Measurements from ENCODE around the gene ZNF525.
"Not testable (repeated sequence)": the region's sequence is repeated elsewhere in the genome, so short reads cannot be mapped to it uniquely, and the experiment has no call there.

The ZNF525 gene
- total RNA-seq: 38.1 to 52.0 reads per million in 2 experiments

- peak; percentile 97 for DNase-seq (ENCODE audit: low read depth)
Measured at GRCh38 chr19:53365134-53365898, at the start of gene ZNF525. TSS of gene ZNF525 (plus strand) at chr19:53365705. CDS start at chr19:53372282, 6,577 bp downstream.

DNA sequence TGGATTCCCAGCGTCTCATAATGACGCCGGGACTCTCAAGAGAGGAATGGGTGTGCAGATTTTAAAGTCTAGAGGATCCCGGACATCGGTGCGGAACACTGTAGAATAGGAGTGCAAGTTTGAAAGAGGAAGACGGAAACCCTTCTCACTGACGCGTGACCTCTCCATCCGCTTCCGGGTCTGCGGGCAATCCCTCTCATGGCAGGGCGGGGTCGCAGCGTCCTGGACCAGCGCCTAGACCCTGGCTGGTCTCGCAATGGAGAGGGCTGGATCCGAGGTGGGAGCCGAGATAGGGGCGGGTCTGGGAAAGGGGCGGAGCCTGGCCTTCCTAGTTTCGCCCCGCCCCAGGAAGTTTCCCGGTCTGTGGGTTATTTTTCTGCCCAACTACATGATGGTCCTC, 36.5 kb upstream of the ZNF525 start:
- DNase-seq (ENCODE audit: low read depth): no peak

- no peak for DNase-seq (ENCODE audit: low read depth)
Measured at GRCh38 chr19:53332484-53332883, 33.0 kb upstream of the ZNF525 start.

DNA sequence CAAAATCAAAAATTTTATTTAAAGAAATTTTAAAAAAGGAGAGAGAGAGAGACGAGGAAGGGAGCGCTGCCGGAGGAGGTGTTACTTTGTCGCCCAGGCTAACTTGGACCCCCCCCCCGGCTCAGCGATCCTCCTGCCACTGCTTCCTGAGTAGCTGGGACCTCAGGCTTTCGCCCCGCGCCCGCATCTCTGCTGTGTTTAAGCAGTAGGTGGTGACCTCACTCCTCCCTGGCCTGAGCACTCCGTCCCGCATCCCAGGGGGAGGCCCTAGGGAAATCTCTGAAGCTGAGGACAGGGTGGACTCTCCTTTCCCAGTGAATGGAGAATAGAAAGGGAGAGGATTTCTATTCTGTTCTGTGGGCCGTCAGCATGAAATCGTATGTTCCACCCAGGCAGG, 32.4 kb upstream of the ZNF525 start:
- peak; percentile 3 for DNase-seq (ENCODE audit: low read depth)

DNA sequence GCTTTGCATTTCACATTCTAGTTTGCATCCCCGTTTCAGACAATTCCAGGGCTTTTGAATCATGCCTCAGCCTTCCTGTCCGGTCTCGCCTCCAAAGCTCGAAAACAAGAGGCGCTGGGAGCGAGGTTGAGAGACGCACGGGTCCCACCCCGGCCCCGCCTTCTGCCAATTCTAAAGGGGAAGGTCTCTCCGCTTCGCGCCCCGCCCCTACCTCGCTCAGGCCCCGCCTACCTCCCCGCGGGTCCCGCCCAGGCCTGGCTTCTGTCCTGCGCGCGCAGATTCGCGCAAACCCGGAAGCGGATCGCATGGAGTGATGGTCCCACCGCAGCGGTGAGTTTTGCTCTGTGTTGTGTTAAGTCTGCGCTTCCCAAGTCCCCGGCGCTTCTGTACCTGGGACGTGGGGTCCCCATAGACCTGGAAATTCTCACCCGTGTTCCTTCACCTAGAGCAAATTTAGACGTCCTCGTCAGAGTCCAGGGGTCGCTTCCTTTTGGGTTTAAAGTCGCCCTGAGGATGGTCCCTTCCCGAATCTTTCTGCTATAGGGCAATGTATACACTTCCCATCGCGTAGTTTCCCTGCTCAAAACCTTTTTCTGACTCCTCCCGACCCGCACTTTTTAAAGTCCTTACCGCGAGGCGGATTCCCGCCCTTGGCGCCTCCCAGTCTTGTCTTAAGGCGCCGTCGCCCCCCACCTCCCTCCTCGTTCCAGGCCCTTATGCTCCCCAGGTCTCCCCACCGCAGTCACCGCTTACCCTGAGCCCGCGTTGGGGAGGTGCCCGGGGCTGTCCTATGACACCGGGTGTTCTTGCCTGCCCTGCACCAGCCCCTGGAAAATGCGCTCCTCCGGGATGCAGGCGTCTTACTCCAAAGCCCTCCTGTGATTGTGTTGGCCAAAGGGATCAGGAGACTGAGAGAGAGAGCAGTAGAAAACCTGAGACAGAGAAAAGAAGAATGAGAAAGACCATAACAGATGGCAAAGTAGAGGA, 31.7 kb upstream of the ZNF525 start, which contains the start of gene ZNF845:
Gene ZNF845 (plus strand): TSS at position 287 of the 987 bp plus-strand sequence. CDS start 7,559 bp downstream, outside the sequence.
- peak; percentile 93 for DNase-seq (ENCODE audit: low read depth)

GRCh38 chr19:53344403-53344802, 21.1 kb upstream of the ZNF525 start:
- not testable (repeated sequence) for DNase-seq (ENCODE audit: low read depth)

- no peak for DNase-seq (ENCODE audit: low read depth)
Measured at GRCh38 chr19:53355739-53356138, 9.8 kb upstream of the ZNF525 start.

- no peak for DNase-seq (ENCODE audit: low read depth)
Measured at GRCh38 chr19:53357821-53358581, 7.5 kb upstream of the ZNF525 start.

GRCh38 chr19:53360056-53360455, 5.4 kb upstream of the ZNF525 start:
- not testable (repeated sequence) for DNase-seq (ENCODE audit: low read depth)

- peak; percentile 26 for DNase-seq (ENCODE audit: low read depth)
Measured at GRCh38 chr19:53365899-53366493, 491 bp downstream of the ZNF525 start.

GRCh38 chr19:53372196-53372595, 6.7 kb downstream of the ZNF525 start:
- no peak for DNase-seq (ENCODE audit: low read depth)

GRCh38 chr19:53374288-53374687, 8.8 kb downstream of the ZNF525 start:
- no peak for DNase-seq (ENCODE audit: low read depth)

DNA sequence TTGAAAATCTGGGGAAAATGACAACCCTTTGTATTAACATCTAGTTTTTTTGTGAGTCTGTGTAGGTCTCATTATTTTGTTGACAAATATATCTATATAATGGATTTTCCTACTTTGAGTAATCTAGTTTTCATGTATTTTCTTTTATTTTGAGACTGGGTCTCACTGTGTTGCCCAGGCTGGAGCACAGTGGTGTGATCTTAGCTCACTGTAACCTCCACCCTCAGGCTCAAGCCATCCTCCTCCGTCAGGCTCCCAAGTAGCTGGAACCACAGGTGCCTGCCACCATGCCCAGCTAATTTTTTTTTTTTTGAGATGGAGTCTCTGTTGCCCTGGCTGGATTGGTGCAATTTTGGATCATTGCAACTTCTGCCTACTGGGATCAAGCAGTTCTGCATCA, 9.2 kb downstream of the ZNF525 start:
- DNase-seq (ENCODE audit: low read depth): no peak

DNA sequence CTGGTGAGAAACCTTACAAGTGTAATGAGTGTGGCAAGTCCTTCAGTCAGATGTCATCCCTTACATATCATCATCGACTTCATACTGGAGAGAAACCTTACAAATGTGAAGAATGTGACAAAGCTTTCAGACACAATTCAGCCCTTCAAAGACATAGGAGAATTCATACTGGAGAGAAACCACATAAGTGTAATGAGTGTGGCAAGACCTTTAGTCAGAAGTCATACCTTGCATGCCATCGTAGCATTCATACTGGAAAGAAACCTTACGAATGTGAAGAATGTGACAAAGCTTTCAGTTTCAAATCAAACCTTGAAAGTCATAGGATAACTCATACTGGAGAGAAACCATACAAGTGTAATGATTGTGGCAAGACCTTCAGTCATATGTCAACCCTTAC, 15.9 kb downstream of the ZNF525 start:
- DNase-seq (ENCODE audit: low read depth): no peak

- no peak for DNase-seq (ENCODE audit: low read depth)
Measured at GRCh38 chr19:53388168-53388567, 22.7 kb downstream of the ZNF525 start.

- DNase-seq (ENCODE audit: low read depth): no peak
Measured at GRCh38 chr19:53388904-53389303, 23.4 kb downstream of the ZNF525 start.

- no peak for DNase-seq (ENCODE audit: low read depth)
Measured at GRCh38 chr19:53389571-53389970, 24.1 kb downstream of the ZNF525 start.

DNA sequence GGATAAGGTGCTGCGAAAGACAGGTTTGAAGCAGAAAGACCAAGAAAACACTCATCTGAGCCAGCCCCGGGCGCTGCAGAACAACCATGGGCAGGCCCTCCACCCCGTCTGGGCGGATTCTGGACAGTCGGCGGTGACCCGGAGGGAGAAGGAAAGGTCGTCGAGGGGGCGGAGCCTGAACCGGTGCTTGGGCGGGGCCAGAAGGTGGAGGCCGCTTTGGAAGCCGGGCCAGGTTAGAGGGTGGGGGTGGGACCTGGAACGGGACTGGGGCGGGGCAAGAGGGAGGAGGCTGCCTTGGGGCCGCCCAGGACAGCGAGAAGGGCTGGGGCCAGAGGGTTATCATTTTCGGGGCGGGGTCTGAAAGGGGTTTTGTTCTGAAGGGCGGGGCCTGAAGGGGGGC, 24.5 kb downstream of the ZNF525 start:
- no peak for DNase-seq (ENCODE audit: low read depth)

DNA sequence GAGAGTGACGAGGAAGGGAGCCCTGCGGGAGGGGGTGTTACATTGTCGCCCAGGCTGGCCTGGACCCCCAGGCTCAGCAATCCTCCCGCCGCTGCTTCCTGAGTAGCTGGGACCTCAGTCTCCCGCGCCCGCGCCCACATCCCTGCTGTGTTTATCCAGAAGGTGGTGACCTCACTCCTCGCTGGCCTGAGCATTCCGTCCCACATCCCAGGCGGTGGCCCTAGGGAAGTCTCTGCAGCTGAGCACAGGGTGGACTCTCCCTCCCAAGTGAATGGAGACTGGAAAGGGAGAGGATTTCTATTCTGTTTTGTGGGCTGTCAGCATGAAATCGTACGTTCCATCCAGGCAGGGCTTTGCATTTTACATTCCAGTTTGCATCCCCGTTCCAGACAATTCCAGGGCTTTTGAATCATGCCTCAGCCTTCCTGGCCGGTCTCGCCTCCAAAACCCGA, 29.0 kb downstream of the ZNF525 start:
- no peak for DNase-seq (ENCODE audit: low read depth)

DNA sequence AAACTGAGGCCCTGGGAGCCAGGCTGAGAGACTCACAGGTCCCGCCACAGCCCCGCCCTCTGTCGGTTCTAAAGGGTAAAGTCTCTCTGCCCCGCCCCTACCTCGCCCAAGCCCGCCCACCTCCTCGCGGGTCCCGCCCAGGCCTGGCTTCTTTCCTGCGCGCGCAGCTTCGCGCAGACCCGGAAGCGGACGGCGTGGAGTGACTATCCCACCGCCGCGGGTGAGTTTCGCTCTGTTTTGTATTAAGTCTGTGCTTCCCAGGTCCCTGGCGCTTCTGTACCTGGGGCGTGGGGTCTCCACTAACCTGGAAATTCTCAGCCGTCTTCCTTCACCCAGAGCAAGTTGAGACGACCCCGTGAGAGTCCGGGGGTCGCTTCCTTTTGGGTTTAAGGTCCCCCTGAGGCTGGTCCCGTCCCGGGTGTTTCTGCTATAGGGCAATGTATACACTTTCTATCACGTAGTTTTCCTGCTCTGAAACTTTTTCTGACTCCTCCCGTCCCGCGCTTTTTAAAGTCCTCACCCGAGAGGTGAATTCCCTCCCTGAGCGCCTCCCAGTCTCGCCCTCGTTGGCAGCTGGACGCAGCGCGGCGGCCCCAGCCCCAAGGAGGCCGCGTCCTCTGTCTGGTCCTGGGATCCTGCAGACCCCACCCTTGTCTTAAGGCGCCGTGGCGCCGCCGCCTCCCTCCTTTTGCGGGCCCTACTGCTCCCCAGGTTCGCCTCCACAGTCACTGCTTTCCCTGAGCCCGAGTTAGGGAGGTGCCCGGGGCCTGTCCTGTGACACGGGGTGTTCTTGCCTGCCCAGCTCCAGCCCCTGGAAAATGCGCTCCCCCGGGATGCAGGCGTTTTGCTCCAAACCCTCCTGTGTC, 29.7 kb downstream of the ZNF525 start, which contains the start of gene ZNF765:
Gene ZNF765 (plus strand): TSS at position 176 of the 866 bp plus-strand sequence. CDS start 2,867 bp downstream, outside the sequence.
- peak; percentile 94 for DNase-seq (ENCODE audit: low read depth)

All from T follicular helper cell (primary cell).